ENCODE results near the gene TGFB1I1. TPM values are rescaled to one million over a fixed set of nuclear protein-coding genes. Genes with fewer than 3 reads are reported as not detected.

Gene TGFB1I1
- total RNA-seq, 1 experiment from 2014 or later = 8.7 TPM

GRCh38 chr16:31476303-31477219 is 4.6 kb downstream of the TGFB1I1 start:
- ChIA-PET RAD21 (ENCODE audit: low non-redundant PET in 1 of 2, low total read pairs in 2 of 2, uncharacterized antibody in 2 of 2, unreplicated experiment in 2 of 2) (no interaction called here), POLR2A (interaction anchor here (1.0 to 1.9 kb wide), 2 partner anchors 17 to 32 kb away, joined by 3 to 4 read pairs; partner anchors contain the start of genes ARMC5 and RUSF1), CTCF (interaction anchor here (1.3 to 1.9 kb wide), 3 partner anchors 16 to 25 kb away, joined by 3 to 9 read pairs (median 5); partner anchors contain the start of gene ARMC5)
- Histone ChIP-seq H3K9ac (ENCODE audit: low read length) (peak overlapping the region; percentile 57), H3K4me1 (ENCODE audit: control insufficient read depth in 1 of 2, insufficient read depth in 2 of 2, low read length in 2 of 2) (peaks cover 10 to 38% of the 10 kb centered on the region in 2 experiments), H3K9me2 (ENCODE audit: insufficient read depth) (no peaks in the 10 kb centered on the region), H3K79me2 (ENCODE audit: insufficient read depth, low read length) (no peaks in the 10 kb centered on the region), H4K20me1 (ENCODE audit: insufficient read depth) (no peaks in the 10 kb centered on the region), H3K27me3 (ENCODE audit: insufficient read depth, low read length) (no peaks in the 10 kb centered on the region), H3K4me3 (replicated peaks in 1 of 2; ENCODE audit: low read depth in 1 of 2, low read length in 2 of 2) (peak overlapping the region; percentile 45 to 54), H3K4me2 (ENCODE audit: low read length) (peak overlapping the region; percentile 81), H2AFZ (ENCODE audit: low read depth, low read length, poor library complexity, severe bottlenecking) (no peak overlapping the region), H3K9me3 (ENCODE audit: control insufficient read depth in 1 of 2, insufficient read depth in 1 of 2, low read depth in 1 of 2, low read length in 2 of 2) (no peaks in the 10 kb centered on the region), H3K36me3 (ENCODE audit: control insufficient read depth in 1 of 2, insufficient read depth in 2 of 2, low read length in 2 of 2) (no peaks in the 10 kb centered on the region), H3K27ac (ENCODE audit: low read depth, low read length) (peak overlapping the region; percentile 65; the same call in 1 of the 2 replicates)
- ATAC-seq = peak; percentile 49
- TF ChIP-seq TCF7L2 (IDR thresholded peaks at IDR 0.05; ENCODE audit: borderline replicate concordance, extremely low read depth, insufficient read depth, insufficient read length) = no peak
- peak; percentile 56 for TF ChIP-seq POLR2AphosphoS5 (IDR thresholded peaks at IDR 0.05; ENCODE audit: low read depth, low read length)
- DNase-seq (ENCODE audit: low read depth, low spot score) = no peak
- intact Hi-C loops (cut with micrococcal nuclease) = no loop called here
- BruUV-seq (replicated peaks) = no TSS peak

- H3K27me3 ChIP-seq (ENCODE audit: insufficient read depth, low read length) = no peaks in the 10 kb centered on the region
- ChIA-PET RAD21 (ENCODE audit: low non-redundant PET in 1 of 2, low total read pairs in 2 of 2, uncharacterized antibody in 2 of 2, unreplicated experiment in 2 of 2) (no interaction called here), CTCF (interaction anchor here (1.3 to 1.6 kb wide), 2 partner anchors 17 to 26 kb away, joined by 3 to 5 read pairs; no protein-coding TSS in a partner anchor), POLR2A (interaction anchor here (1.0 to 1.9 kb wide), 2 partner anchors 18 to 31 kb away, joined by 3 to 4 read pairs; partner anchors contain the start of genes ARMC5 and RUSF1)
- DNase-seq (ENCODE audit: low read depth, low spot score) (no peak), ATAC-seq (peak; percentile 72)
- peak overlapping the region; percentile 57 for H3K9ac ChIP-seq (ENCODE audit: low read length)
- no peaks in the 10 kb centered on the region for H4K20me1 ChIP-seq (ENCODE audit: insufficient read depth)
- no peak overlapping the region for H2AFZ ChIP-seq (ENCODE audit: low read depth, low read length, poor library complexity, severe bottlenecking)
- peak; percentile 29; the same call in 1 of the 2 replicates for TF ChIP-seq MAX (IDR thresholded peaks at IDR 0.05)
- TF ChIP-seq EGR1 (IDR thresholded peaks at IDR 0.05; ENCODE audit: low read depth) = peak; percentile 52; the same call in 1 of the 2 replicates
- peak in 2 of 3 experiments; percentile 41 to 44; a peak in 4 of 6 replicates for TF ChIP-seq CTCF (IDR thresholded peaks at IDR 0.05 in 2 of 3, conservative IDR thresholded peaks at IDR 0.05 in 1 of 3; ENCODE audit: borderline replicate concordance in 1 of 3, insufficient read depth in 1 of 3, low read depth in 2 of 3, low read length in 2 of 3)
- no peak for TF ChIP-seq ZNF274 (IDR thresholded peaks at IDR 0.05; ENCODE audit: low read depth, low read length)
- TF ChIP-seq FOSL1 (IDR thresholded peaks at IDR 0.05; ENCODE audit: low read depth) = no peak
- no peaks in the 10 kb centered on the region for H3K36me3 ChIP-seq (ENCODE audit: control insufficient read depth in 1 of 2, insufficient read depth in 2 of 2, low read length in 2 of 2)
- H3K9me2 ChIP-seq (ENCODE audit: insufficient read depth) = no peaks in the 10 kb centered on the region
- no peaks in the 10 kb centered on the region for H3K79me2 ChIP-seq (ENCODE audit: insufficient read depth, low read length)
- H3K4me1 ChIP-seq (ENCODE audit: control insufficient read depth in 1 of 2, insufficient read depth in 2 of 2, low read length in 2 of 2) = peaks cover 9 to 31% of the 10 kb centered on the region in 2 experiments; a peak in 3 of 4 replicates
- intact Hi-C loops (cut with micrococcal nuclease) = no loop called here
- no TSS peak for BruUV-seq (replicated peaks)
- no peaks in the 10 kb centered on the region for H3K9me3 ChIP-seq (ENCODE audit: control insufficient read depth in 1 of 2, insufficient read depth in 1 of 2, low read depth in 1 of 2, low read length in 2 of 2)
- H3K4me2 ChIP-seq (ENCODE audit: low read length) = peak overlapping the region; percentile 81
- H3K27ac ChIP-seq (ENCODE audit: low read depth, low read length) = peak overlapping the region; percentile 65
- peak overlapping the region; percentile 45 to 54 for H3K4me3 ChIP-seq (replicated peaks in 1 of 2; ENCODE audit: low read depth in 1 of 2, low read length in 2 of 2)
Measured at GRCh38 chr16:31477220-31478216, 5.6 kb downstream of the TGFB1I1 start.

Measured in HCT116 (cell line).